Stimulated activated CD8-positive, alpha-beta memory T cell treated with anti-CD3 and anti-CD28 coated beads, Interleukin-15, amount 100 ng/mL, for 1 hour (primary cell): ENCODE measurements around the gene ZNF688.
"Not testable (repeated sequence)": the region's sequence is repeated elsewhere in the genome, so short reads cannot be mapped to it uniquely, and the experiment has no call there.

Experiments used
- DNase-seq: peaks from one replicate; pipeline ENCODE4 v3.0.0-alpha.2; 2020; ENCODE audit warnings: low read depth

ZNF688 gene

DNA sequence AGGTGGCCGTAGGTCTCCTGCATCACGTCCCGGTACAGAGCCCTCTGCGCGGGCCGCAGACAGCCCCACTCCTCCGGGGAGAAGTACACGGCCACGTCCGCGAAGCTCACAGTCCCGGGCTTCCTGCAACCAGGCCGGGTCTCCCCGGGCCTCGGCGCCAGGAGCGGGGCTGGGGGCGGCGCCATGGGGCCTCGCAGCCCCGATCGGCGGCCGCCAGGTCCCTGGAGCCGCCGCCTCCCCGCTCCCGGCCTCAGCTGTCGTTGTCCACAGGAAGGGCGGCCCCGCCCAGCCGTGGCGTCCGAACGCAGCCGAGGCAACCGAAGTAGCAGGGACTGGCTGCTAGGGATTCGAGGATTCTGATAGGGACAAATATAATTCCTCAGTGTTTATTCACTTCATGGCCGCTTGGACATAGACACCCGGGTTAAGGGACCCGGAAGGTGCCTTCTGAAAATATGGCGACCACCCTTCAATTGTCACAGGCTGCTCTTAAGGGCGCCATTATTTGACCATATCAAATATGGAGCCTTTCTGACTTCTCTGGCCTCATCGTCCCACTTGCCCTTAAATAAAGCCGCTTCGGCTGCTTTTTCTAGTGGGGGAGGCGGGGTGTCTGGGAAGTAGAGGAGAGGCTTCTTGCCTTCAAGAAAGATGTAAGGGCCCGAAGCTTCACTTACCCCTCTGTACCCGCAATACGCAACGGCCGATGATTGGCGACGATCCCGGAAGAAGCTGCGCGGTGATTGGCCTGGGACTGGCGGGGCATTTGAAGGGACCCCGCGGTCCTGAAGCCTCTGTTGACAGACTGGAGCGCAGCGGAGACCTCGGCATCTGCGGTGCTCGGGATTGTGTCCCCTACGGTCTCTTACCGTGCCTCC, at the start of gene ZNF688:
ZNF688 (minus strand) TSS at position 270 of the 878 bp plus-strand sequence; CDS start at position 185, 85 bp downstream.
- peak; percentile 87 for DNase-seq

GRCh38 chr16:30620169-30620568, 48.7 kb upstream of the ZNF688 start:
- DNase-seq = no peak

DNA sequence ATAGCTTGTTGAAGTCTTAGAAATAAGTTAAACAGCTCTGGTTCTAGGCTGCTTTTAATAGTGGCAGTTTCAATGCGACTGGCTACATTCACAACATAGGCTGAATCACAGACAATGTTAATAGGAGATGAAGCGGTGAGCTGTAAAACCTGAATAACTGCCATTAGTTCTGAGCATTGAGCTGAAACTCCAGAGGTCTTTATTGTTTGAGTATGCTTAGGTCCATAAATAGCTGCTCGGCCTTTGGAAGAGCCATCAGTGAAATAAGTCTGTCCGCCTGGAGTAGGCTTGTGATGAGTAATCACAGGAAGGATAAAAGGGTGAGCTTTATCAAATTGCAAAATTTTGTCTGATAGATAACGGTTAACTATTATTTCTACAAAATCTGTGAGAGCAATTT, 48.1 kb upstream of the ZNF688 start:
- DNase-seq = no peak

DNA sequence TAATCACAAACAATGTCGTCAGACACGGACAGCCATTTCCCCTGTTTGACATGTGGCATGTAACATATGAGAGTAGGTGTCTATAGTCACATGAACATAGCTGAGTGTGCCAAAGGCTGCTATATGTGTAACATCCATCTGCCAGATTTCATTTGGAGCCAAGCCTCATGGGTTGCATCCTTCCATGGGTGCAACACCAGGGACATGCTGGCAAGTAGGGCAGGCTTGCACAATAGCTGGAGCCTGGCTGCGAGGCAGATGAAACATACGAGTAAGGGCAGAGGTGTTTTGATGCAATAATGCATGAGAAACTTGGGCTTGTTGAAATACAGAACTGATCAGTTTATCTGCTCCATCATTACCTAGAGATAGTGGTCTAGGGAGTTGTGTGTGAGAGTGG, 47.7 kb upstream of the ZNF688 start:
- no peak for DNase-seq

GRCh38 chr16:30615358-30616091, 44.0 kb upstream of the ZNF688 start:
- peak; percentile 39 for DNase-seq

- peak; percentile 90 for DNase-seq
Measured at GRCh38 chr16:30609926-30610839, 38.7 kb upstream of the ZNF688 start, which contains the start of gene ZNF689. ZNF689 (minus strand) TSS chr16:30610389; CDS start chr16:30610041, 348 bp downstream.

DNA sequence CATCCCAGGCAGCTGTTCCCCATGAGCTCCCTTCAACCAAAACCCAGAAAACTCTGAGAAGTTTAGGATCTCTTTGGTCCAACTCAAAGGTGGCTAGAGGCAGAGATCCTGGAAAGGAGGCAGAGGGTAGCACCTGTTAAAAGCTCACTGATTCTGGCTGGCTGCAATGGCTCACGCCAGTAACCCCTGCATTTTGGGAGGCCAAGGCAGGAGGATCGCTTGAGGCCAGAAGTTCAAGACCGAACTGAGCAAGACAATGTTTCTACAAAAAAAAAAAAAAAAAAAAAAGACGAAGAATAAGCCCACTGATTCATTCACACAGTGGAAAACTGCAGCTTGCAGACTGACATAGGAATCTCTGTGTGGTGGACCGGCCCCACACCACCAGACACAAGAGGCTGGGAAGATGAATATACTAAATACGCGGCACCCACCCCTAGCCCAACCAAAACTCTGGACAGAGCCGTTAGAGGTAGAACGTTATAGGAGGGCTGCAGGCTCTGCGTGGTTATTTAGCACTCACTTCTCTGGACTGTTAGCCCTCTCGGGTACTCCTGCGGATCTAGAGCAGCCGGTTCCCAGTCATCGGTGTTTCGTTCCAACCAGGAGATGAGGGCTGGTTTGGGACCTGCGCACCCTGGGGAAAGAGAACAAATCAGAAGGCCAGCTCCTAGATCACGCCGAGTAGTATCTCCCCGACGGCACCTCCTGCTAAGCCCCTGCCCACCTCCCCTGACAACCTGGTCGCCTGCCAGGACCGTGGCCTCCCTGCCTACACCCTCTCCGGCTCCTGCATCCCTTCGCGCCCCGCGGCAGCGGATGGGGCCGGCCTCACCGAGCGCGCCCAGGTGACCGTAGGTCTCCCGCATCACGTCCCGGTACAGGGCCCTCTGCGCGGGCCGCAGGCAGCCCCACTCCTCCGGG, 37.8 kb upstream of the ZNF688 start:
- no peak for DNase-seq

GRCh38 chr16:30606004-30606403, 34.5 kb upstream of the ZNF688 start:
- DNase-seq = no peak

DNA sequence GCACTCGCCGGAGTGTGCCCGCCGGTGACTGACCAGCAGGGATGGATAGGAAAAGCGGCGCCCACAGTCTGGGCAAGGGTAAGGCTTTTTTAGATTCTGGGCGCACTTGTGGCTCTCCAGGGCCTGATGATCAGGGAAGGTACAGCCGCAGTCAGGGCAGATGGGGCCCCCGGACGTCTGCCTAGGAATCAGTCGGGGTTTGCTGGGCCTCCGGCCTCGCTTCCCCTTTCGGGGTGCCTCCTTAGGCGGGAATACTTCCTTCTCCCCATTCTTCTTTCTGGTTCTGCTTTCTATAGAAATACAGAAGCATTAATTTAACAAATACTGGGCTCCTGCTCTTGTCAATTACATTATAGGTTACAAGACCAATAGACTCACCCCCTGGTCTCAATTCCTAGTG, 33.6 kb upstream of the ZNF688 start:
- no peak for DNase-seq

DNA sequence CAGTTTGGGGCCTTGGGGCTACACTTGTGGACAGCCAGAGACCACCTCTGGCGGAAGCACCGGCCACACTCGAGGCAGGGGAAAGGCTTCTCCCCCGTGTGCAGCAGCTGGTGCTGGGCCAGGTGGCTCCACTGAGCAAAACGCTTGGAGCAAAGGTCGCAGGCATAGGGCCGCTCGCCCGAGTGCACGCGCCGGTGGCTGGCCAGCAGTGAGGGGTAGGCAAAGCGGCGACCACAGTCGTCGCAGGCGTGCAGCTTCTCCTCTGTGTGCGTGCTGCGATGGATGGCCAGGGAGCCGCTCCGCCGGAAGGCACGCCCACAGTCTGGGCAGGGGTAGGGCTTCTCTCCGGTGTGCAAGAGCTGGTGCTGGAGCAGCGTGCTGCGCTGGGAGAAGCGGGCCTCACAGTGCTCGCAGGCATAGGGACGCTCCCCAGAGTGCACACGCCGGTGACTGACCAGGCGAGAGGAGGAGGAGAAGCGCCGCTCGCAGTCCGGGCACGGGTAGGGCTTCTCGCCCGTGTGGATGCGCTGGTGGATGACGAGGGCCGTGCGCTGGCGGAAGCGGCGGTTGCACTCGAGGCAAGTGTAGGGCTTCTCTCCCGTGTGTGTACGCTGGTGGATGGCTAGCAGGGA, 32.9 kb upstream of the ZNF688 start:
- DNase-seq = no peak

DNA sequence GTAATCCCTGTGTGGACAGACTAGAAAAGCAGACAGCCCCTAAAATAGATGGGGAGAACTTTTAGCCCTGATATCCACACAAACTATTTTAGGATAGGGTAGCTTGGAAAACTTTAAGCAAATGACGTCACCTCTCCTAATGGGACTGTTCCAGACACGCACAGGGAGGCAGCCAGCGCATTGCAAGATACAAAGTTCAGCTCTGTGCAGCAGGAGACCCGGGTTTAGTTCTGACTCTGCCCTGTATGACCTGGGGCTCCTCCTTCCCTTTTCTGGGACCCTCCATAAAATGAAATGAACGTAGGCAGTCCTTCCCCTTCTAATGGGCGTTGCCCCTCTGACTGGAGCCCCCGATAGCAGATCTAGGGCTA, 32.4 kb upstream of the ZNF688 start:
- no peak for DNase-seq

- DNase-seq = no peak
Measured at GRCh38 chr16:30602616-30603277, 31.2 kb upstream of the ZNF688 start.

DNA sequence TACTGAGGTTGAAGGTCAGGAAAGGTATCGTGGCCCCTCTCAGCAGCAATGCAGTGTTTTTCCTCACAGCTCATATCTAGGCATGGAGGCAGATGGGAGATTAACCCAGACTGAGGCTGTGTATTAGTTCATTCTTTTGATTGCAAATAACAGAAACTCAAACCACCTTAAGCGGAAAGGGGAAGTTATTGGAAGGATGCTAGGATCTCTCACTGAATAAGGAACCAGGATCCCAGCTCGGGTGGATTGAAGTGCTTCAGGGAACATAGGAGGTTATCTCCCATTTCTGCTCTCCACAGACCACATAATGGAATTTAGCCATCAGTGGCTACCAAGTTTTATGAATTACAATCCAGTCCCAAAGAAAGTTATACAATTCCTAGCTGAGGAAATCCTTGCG, 30.5 kb upstream of the ZNF688 start:
- DNase-seq = no peak

DNA sequence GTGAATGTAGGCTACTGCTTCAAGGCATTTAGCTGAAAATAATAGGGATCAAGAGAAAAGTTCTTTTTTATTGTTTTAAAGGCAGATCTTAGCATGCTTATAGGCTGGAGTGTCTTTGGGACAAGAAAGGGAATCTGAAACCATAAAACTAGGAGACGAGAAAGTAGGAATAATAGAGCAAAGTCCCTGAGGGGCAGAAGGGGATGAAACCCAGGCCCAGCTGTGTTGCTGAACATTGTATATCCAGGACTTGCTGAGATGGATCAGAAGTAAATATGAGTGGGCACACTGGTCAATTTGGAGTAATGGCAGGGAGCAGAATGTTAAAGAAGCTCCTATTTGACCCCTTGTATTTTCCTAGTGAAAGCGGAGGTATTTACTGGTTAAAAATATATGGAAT, 29.4 kb upstream of the ZNF688 start:
- no peak for DNase-seq

- DNase-seq = no peak
Measured at GRCh38 chr16:30600215-30600614, 28.7 kb upstream of the ZNF688 start.

DNA sequence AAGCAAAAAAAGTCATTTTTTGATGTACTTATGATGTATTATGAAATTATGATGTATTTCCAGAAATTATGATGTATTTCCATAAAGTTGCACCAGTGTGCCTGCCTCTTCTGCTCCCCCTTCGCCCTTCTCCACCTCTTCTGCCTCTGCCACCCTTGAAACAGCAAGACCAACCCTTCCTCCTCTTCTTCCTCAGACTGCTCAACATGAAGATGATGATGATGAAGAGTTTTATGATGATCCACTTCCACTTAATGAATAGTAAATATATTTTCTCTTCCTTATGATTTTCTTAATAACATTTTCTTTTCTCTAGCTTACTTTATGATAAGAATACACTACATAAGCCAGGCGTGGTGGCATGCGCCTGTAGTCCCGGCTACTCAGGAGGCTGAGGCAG, 21.4 kb upstream of the ZNF688 start:
- DNase-seq = no peak

GRCh38 chr16:30590869-30591268, 19.4 kb upstream of the ZNF688 start:
- not testable (repeated sequence) for DNase-seq

DNA sequence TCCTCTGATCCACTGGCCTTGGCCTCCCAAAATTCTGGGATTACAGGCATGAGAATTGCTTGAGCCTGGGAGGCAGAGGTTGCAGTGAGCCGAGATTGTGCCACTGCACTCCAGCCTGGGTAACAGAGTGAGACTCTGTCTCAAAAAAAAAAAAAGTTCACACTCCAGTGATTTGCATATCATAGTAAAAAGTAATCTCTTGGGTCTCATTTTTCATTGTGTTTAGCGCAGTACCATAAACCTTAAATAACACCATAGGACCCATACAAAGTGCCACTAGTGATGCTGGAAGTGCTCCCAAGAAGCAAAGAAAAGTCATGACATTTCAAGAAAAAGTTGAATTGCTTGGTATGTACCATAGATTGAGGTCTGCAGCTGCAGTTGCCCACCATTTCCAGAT, 18.1 kb upstream of the ZNF688 start:
- not testable (repeated sequence) for DNase-seq

- DNase-seq = no peak
Measured at GRCh38 chr16:30588651-30589050, 17.1 kb upstream of the ZNF688 start.
